SIG-M5 treated with dmso at 0.1 percent for 504 hours (cell line): ENCODE data around the gene MEIOB.
"Not testable (repeated sequence)": the region's sequence is repeated elsewhere in the genome, so short reads cannot be mapped to it uniquely, and the experiment has no call there.

Experiments
- DNase-seq: peaks from one replicate; lab custom pipeline; 2025; ENCODE audit not compliant: unreplicated experiment; lab: John Stamatoyannopoulos, UW

The MEIOB gene

GRCh38 chr16:1907226-1907860 lies 35.4 kb upstream of the MEIOB start:
- DNase-seq = no peak

DNA sequence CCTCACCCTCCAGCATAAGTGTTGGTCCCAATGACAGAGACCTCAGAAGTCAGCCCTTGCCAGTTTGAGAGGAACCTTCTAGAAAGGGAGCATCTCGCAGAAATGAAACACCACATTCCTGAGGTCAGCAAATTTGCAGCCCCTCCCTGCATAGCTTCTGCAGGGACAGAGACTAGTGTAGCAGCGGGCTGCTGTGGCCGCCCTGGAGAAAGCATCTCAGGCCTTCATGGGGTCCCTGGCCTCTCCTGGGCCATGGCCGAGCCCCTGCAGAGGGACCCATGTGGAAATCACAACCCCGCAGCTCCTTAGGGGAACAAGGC lies 34.8 kb upstream of the MEIOB start:
- DNase-seq = no peak

- no peak for DNase-seq
Measured at GRCh38 chr16:1906055-1906845, 34.3 kb upstream of the MEIOB start.

- DNase-seq = no peak
Measured at GRCh38 chr16:1903845-1904840, 32.2 kb upstream of the MEIOB start.

DNA sequence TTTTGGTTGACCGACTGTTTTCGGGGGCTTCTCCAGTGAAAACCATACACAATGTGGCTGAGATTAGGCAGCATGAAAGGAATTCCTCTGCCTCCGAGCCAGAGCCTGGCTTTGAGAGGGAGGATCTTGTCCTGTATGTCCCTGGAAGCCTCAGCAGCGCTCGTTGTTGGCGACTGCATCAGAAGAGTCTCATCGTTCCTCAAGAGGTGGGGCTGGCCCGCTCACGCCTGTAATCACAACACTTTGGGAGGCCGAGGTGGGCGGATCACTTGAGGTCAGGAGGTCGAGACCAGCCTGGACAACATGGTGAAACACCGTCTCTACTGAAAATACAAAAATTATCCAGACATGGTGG lies 31.2 kb upstream of the MEIOB start:
- no peak for DNase-seq

GRCh38 chr16:1902547-1903219 lies 30.7 kb upstream of the MEIOB start:
- no peak for DNase-seq

GRCh38 chr16:1900452-1900774 lies 28.4 kb upstream of the MEIOB start:
- DNase-seq = no peak

DNA sequence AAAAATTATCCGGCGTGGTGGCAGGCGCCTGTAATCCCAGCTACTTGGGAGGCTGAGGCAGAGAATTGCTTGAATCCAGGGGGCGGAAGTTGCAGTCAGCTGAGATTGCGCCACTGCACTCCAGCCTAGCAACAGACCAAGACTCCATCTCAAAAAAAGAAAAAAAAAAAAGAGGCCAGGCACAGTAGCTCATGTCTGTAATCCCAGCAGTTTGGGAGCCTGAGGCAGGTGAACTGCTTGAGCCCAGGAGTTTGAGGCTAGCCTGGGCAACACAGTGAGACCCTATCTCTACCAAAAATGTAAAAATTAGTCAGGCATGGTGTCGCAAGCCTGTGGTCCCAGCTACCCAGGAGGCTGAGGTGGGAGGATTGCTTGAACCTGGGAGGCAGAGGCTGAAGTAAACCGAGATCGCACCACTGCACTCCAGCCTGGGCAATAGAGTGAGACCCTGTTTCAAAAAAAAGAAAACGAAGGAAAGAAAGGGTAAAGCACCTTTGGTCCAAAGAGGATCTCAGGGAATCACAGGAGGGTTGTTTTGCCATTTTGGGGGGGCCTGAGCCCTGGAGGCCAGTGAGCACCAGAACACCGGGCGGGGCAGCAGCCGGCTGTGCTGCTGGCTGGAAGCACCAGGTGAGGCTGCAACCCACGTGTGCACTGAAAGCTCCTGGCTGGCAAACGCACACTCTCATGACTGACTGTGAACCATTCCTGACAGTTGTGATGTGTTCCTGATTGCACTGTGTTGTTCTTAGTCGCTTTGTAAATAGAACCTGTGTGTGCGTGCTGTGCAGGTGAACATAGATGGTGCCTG lies 27.9 kb upstream of the MEIOB start:
- DNase-seq = no peak

GRCh38 chr16:1897692-1898091 lies 25.7 kb upstream of the MEIOB start:
- not testable (repeated sequence) for DNase-seq

GRCh38 chr16:1895949-1896675 lies 24.1 kb upstream of the MEIOB start:
- no peak for DNase-seq

GRCh38 chr16:1895068-1895467 lies 23.1 kb upstream of the MEIOB start:
- DNase-seq = no peak

GRCh38 chr16:1890708-1891050 lies 18.7 kb upstream of the MEIOB start:
- no peak for DNase-seq

- DNase-seq = no peak
Measured at GRCh38 chr16:1890024-1890707, 18.2 kb upstream of the MEIOB start.

DNA sequence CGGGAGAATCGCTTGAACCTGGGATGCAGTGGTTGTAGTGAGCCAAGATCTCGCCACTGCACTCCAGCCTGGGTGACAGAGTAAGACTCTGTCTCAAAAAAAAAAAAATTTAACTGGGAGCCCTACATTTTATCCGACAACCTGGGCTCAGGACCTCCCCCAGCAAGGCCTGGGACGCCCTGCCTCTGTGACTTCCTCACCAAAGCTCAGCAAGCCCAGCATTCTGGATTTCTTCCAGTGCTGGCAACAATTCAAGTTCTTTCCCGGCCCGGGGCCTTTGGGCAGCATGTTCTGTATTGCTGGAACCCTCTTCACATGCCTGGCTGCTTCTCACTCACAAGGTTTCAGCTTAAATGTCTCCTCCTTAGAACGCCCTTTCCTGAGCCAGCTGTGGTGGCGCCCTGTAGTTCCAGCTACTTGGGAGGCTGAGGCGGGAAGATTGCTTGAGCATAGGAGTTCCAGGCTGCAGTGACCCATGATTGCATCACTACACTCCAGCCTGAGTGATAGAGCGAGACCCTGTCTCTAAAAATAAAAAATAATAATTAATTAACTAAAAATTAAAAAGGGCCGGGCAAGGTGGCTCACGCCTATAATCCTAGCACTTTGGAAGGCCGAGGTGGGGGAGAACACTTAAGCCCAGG lies 15.9 kb upstream of the MEIOB start:
- no peak for DNase-seq

DNA sequence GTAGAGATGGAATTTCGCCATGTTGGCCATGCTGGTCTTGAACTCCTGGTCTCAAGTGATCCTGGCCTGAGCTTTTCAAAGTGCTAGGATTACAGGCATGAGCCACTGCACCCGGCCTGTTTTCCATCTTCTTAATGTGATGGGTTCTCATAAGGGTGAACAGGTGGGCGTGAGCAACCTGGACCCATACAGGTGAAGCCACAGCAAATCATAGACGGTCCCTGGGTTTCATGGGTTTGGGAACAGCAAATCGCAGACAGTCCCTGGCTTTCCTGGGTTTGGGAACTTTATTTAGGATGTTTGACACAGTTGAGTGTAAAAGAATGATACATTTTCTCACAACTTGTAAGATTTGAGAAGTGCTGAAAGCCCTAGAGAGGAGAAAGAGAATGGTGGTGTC lies 12.9 kb upstream of the MEIOB start:
- DNase-seq = no peak

DNA sequence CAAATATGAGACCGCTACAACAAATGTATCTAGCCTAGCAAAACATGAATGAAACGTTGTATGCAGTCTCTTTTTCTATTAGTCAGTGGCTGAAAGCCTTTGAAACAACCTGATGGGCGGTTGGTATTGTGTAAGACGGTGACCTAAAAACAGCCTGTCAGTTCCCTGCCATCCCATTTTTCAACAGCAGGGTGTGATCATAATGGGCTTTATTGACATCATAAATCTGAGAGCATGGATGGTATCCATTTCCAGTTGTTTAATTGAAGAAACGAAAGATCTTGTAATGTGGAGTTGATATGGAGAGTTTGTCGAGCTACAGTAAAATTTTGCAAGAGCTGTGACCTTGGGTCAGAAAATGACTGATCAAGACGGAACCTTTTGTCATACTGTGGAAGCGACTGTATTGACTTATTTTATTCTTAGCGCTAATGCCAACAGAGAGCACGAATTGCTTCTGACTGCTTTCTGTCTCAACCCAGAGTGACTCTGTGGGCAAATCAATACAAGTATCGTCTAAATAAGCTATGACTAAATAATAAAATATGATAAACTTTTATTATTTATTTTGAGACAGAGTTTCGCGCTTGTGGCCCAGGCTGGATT lies 12.3 kb upstream of the MEIOB start:
- peak; percentile 87 for DNase-seq

GRCh38 chr16:1881172-1881571 lies 9.2 kb upstream of the MEIOB start:
- DNase-seq = not testable (repeated sequence)

GRCh38 chr16:1879477-1879876 lies 7.5 kb upstream of the MEIOB start:
- no peak for DNase-seq

- DNase-seq = no peak
Measured at GRCh38 chr16:1878256-1878655, 6.3 kb upstream of the MEIOB start.
